AG09319 (cell line): ENCODE results near the gene CDCA4.

Experiments
- DNase-seq: peaks from one replicate; pipeline ENCODE4 v3.0.0-alpha.2; 2010; ENCODE audit warnings: low read depth; ENCODE audit errors: extremely low read depth
- CTCF ChIP-seq: IDR thresholded peaks from 2 replicates; pipeline ENCODE4 v1.5.1; 2011; ENCODE audit warnings: low read depth, mild to moderate bottlenecking, inconsistent platforms, low read length, moderate library complexity

CDCA4 gene

GRCh38 chr14:104982548-104983230 is 38.2 kb downstream of the CDCA4 start:
- no peak for DNase-seq

GRCh38 chr14:104981699-104982541 is 39.0 kb downstream of the CDCA4 start:
- no peak for DNase-seq
- no peak for TF ChIP-seq CTCF

More at GRCh38 chr14:104982548-104983230, 38.2 kb downstream of the CDCA4 start:
- no peak for TF ChIP-seq CTCF

GRCh38 chr14:104980611-104981531 is 40.0 kb downstream of the CDCA4 start:
- no peak for TF ChIP-seq CTCF
- DNase-seq, result no peak

- no peak for TF ChIP-seq CTCF
- DNase-seq, result no peak
Measured at GRCh38 chr14:104979758-104980610, 40.9 kb downstream of the CDCA4 start.

GRCh38 chr14:104978746-104979691 is 41.9 kb downstream of the CDCA4 start:
- no peak for DNase-seq
- TF ChIP-seq CTCF, result no peak
